Esophagus muscularis mucosa (tissue), 3 donors: ENCODE measurements around the gene EXOSC10.

Experiments used
- CTCF ChIP-seq, 3 experiments: fragments of 200-600 bp in 2 of 3; fragments of 450-650 bp in 1 of 3; sonication (generic) in 2 of 3; IDR thresholded peaks; one replicate each; pipeline ENCODE4 v1.5.1; 2017 to 2019; ENCODE audit warnings: antibody characterized with exemption in 3 of 3, mild to moderate bottlenecking in 2 of 3, moderate library complexity in 1 of 3
- EP300 ChIP-seq: sonication (generic); formaldehyde crosslinking; IDR thresholded peaks from one replicate; pipeline ENCODE4 v1.6.1; 2017; ENCODE audit warnings: antibody characterized with exemption

GRCh38 chr1:11126569-11126968, 26.9 kb upstream of the EXOSC10 start:
- TF ChIP-seq CTCF (IDR thresholded peaks at IDR 0.05), result no peak
- no peak for TF ChIP-seq EP300
